Measurements from ENCODE around the gene CHIT1.
"Not testable (repeated sequence)": the region's sequence is repeated elsewhere in the genome, so short reads cannot be mapped to it uniquely, and the experiment has no call there.

Gene CHIT1

DNA sequence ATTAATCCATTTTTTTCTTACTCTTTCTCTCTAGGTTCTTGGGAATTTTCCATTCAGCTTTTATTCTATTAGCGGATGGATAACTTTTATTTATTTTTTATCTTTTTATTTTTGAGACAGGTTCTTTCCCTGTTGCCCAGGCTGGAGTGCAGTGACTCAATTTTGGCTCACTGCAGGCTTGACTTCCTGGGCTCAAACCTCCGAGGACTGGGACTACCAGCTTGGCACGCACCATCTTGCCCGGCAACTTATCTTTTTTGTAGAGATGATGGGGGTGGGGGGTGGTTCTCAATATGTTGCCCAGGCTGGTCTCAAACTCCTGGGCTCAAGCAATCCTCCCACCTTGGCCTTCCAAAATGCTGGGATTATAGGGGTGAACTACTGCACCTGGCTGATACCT is 36.1 kb upstream of the CHIT1 start:
- no peak for DNase-seq

DNA sequence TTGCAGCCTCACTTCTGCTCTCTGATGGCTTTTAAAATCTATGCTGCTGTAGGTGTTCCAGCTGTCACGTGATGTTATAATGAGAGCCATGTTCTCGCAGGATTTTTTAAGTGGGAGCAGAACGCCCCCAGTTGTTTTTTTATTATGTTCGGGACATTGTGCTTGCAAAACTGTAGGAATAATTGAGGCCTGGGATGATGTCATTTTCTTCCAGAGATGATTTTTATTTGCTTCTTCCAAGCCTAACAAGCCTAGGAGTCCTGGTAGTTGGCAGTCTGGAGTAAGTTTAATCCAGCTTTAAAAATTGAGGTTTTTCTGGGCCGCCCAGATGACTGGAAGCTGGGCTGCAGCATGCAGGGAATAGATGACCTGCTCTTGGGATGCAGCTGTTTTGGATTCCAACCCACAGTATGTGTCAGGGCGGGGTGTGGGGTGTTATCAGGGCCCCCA is 34.6 kb upstream of the CHIT1 start:
- DNase-seq: no peak

DNA sequence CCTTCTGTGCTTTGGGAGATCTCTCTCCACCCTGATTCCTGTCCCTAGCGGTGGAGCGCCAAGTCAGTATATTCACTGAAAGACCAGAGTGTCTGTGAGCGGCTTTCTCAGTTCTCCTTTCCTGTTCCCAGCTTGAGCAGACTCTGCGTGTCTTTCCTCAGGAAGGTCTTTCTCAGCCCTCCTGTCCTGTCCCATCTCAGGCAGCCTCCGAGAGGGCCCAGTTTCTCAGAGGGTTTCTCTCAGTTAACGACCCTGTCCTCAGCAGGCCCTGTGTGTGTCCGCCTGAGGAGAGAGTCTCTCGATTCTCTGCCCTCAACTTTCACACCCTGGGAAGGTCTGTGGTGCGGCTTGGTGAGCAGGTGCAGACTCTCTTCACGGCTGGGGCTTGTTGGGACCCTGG is 34.0 kb upstream of the CHIT1 start:
- no peak for DNase-seq

DNA sequence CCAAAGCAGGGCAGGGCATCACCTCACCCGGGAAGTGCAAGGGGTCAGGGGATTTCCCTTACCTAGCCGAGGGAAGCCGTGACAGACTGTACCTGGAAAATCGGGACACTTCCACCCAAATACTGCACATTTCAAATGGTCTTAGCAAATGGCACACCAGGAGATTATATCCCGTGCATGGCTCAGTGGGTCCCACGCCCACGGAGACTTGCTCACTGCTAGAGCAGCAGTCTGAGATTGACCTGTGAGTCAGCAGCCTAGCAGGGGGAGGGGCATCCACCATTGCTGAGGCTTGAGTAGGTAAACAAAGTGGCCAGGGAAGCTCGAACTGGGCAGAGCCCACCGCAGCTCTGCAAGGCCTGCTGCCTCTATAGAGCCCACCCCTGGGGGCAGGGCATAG is 27.2 kb upstream of the CHIT1 start:
- DNase-seq: not testable (repeated sequence)

DNA sequence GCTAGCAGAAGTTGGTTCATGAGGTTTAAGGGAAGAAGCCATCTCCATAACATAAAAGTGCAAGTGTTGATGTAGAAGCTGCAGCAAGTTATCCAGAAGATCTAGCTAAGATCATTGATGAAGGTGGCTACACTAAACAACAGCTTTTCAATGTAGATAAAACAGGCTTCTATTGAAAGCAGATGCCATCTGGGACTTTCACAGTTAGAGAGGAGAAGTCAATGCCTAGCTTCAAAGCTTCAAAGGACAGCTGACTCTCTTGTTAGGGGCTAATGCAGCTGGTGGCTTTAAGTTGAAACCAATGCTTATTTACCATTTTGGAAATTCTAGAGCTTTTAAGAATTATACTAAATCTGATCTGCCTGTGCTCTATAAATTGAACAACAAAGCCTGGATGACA is 25.3 kb upstream of the CHIT1 start:
- not testable (repeated sequence) for DNase-seq

DNA sequence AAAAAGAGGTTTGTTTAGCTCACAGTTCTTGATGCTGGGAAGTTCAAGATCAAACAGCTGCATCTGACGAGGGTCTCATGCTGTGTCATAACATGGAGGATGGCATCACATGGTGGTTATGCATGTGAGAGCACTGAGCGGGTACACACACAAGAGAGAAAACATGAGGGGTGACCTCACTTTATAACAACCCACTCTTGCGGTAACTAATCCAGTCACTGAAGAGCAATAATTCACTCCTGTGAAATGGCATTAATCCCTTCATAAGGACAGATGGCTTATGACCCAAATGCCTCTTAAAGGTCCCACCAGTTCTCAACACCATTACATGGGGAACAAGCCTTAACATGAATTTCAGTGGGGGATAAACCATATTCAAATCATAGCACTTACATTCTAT is 23.2 kb upstream of the CHIT1 start:
- no peak for DNase-seq

DNA sequence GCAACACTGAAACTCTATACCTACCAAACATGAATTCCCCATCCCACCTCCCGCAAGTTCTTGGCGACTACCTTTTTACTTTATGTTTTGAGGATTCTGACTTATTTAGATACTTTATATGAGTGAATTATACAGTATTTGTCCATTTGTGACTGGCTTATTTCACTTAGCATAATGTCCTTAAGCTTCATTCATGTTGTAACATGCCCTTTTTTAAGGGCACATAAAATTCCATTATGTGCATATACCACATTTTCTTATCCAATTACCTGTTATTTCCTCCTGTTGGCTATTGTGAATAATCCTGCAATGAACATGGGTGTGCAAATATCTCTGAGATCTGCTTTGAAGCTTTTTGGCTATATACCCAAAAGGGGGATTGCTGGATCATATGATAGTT is 22.0 kb upstream of the CHIT1 start:
- no peak for DNase-seq

DNA sequence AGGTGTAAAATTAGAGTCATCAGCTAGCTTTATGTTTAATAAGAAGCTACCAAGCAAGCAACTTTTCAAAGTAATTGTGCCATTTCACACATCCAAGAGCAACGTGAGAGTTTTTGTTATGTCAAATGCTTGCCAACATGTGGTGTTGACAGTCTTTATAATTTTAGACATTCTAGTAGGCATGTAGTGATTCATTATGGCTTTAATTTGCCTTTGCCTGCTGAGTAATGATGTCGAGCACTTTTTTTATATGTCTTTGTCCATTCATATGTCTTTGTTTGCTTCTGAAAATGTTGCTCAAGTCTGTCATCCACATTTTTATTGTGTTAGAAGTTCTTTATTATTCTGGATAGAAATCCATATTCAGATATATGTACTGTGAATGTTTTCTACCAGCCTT is 21.4 kb upstream of the CHIT1 start:
- DNase-seq: no peak

DNA sequence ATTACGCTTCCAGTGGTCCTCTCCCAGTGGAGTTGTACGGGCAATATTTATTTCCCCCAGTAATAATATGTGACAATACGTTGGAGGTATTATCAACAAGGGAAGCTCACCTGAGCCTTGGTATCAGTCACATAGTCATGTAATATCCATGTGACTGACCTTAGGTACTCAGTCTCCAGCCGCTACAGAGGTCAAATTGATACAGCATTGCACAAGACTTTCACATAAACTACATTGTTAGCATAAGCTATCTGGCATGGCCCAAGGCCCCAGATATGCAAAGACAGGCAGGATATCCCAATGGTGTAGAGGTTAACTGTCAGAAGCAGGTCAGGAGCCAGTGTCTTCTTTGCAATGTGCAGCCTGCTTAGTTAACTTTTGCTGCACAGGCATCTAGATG is 15.3 kb upstream of the CHIT1 start:
- no peak for DNase-seq

DNA sequence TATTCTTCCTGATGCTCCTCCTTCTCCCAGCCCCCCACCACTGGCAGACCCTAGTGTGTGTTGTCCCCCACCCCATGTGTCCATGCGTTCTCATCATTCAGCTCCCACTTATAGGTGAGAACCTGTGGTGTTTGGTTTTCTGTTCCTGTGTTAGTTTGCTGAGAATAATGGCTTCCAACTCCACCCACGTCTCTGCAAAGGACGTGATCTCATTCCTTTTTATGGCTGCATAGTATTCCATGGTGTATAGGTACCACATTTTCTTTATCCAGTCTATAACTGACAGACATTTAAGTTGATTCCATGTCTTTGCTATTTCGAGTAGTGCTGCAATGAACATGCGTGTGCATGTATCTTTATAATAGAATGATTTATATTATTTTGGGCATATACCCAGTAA is 12.2 kb upstream of the CHIT1 start:
- DNase-seq: not testable (repeated sequence)

DNA sequence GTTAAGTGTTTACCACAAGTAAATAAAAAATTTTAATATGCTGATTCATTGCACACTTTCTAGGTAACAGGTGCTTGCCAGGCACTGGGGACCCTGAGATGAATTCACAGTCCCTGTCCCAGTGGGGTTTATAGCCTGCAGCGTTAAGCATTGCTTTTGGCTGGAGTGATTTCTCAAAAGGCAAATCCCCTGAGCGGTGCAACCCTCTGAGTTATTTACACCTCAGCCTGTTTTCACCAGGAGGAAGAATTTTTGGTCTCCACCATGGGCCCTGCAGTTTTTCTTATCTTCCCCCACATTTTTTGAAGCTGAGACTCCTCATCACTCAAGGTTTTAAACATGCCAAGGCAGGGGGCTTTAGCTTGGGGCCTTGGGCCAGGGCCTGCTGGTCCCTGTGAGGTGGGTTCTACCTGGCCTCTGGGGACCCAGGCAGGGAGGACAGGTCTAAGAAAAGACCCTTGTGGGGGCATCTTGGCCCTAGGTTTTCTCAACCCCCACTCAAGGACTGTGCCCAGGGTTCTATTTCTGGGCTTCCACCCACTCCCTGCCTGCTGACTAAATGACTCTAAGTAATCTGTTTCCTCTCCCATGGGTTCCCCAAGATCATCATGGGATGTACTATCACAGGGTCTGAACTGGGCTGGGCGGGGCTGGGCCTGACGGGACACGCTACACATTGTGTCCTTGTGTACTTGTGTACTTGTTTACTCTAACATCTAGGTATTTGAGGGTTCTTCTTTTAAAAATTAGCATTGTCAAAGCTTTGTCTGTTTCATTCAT is 10.2 kb upstream of the CHIT1 start:
- no peak for DNase-seq

DNA sequence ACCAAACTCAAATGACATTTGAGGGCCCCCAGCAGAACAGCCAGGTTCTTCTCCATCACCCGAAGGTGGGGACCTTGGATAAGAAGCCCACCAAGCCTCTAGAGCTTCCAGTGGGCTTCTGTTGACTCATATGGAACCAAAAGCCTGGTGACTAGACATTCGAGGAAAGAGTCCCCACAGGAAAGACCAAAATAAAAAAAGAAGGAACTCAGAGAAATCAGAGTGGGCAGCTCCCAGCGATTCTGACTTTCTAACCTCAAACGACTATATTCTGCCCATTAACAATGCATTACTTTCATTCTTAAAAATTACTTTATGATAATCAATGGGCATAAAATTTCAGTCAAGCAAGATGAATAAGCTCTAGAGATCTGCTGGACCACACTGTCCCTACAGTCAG is 9.6 kb upstream of the CHIT1 start:
- DNase-seq: no peak

DNA sequence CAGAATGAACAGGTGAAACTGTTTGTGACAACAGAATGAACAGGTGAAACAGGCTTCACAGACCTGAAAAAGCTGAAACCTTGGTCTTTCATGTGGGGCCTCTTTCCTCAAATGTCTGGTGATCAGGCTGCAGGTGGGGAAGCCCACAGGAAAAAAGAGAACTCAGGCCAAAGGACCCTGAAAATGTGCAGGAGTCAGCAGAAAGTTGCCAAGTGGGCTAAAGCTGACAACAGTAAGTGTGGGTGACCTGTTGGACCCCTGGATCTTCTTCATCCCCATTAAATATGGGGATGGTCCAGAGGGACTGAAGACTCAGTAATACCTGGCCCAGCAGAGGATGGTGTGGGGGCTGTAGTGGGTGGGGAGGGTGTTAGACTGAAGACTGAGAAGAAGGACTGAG is 9.1 kb upstream of the CHIT1 start:
- no peak for DNase-seq

DNA sequence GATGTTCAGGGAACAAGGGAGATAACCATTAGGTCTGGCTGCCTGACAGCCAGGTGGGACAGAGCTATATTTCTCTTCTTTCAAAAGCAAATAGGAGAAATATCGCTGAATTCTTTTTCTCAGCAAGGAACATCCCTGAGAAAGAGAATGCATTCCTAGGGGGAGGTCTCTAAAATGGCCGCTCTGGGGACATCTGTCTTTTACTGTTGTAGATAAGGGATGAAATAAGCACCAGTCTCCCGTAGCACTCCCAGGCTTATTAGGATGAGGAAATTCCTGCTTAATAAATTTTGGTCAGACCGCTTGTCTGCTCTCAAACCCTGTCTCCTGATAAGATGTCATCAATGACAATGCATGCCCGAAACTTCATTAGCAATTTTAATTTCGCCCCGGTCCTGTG is 5.4 kb upstream of the CHIT1 start:
- DNase-seq: not testable (repeated sequence)

DNA sequence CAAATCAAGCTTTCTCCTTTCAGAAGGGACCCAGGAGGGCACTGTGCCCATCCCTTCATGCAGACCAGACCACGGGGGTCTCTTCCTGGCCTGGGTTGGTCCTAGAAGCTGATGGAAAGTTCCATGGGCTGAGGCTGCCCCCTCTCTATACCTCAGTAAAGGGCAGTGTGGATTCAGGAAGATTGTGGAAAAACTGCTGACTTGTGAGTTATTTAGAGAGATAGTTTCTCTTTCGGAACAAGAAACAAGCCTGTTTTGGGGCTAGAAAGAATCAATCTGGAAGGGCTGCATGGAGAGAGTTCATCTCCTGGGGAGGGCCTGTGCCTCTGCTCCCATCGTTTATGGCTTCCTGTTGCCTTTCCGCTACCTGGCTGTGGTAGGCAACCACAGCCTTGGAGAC is 803 bp downstream of the CHIT1 start:
- no peak for DNase-seq

DNA sequence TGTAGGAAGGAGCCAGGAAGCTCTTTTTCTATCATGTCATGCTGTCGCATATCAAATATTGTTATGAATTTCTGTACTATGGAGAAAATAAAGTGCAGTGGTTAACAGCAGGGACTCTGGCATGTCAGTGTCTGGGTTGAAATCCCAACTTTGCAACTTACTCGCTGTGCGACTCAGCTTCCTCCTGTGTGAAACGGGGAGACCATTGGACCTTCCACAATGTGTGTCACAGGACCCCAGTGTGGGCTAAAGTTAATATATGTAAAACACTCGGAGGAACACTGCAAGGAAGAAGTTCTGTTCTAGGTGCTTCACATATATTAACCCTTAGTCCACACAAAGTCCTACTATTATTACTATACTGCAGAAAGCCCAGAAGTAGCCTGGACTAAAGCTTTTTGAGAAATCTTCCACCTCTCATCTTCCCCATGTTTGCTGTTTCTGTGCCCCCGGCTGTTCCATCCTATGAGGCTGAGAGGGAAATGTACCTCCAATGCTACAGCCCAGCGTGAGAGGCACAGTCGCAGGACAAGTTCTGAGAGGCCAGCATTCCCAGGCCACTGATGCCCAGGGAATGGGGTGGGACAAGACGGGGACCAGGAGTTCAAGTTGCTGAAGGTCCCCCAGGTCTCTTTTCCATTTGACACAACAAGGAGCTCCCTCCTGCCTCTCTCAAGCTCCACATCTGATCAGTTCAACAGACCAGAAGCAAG is 1.9 kb downstream of the CHIT1 start:
- DNase-seq: no peak

DNA sequence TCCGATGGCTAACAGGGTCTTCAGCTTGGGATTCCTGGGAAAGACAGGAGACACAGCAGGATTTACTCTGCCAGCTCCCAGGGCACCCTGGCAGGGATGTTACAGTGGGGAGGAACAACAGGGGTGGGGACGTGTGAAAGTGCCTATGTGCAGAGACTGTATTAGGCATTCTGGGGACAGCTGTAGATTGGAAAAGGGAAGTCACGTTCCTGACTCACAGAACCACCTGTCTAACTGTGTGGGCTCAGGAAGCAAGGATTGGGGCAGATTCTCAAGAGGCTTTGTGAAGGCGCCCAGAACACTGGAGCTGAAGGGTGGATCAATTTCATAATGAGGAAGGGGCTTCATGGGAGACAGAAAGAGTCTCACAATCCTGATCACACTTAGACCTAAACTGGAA is 4.4 kb downstream of the CHIT1 start:
- no peak for DNase-seq

DNA sequence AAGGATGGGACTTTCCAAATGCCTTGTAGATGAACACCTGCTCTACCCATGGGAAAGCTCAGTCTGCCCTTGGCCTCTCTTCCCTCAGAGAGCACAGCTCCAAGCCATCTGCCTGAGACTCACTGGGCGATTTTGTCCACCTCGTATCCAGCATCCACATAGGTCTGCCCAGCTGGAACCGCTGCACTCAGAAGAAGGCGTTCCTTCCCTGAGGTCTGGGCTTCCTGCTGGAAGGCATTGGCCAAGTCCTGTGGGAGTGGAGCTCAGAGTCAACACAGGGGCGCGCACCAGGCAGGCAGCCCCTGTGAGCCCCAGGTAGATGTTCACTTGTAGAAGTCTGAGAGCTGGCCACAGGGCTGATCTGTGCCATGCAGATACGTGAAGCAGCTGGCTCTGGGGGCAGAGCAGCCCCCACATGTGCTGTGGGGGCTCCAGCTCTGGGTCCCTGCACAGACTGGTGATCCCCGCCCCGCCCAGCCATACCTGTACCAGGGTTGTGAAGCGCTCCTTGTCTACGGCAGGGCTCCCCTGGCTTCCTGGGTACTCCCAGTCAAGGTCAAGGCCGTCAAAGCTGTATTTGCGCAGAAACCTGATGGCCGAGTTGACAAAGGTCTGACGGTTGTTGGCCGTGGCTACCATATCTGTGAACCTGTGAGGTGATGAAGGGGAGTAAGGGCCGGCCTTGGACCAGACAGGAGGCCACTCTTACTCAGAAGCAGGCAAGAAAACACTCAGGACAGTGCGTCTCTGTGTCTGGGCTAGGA is 6.3 kb downstream of the CHIT1 start:
- no peak for DNase-seq

DNA sequence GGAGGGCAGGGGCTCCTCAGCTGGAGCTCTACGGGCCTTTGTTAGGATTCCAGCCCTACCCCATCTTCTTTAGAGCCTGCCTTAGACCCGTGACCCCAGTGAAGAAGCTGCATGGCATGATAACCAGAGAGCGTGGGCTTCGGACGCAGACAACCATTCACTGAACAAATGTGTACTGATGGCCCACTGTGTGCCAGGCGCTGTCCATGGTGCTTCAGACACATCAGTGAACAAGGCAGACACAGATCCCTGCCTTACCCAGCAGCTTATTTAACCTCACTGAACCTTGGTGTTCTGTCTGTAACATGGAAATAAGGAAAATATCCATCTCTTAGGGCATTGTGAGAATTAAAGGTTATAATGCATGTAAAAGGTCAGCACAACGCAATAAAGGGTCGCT is 9.5 kb downstream of the CHIT1 start:
- no peak for DNase-seq

DNA sequence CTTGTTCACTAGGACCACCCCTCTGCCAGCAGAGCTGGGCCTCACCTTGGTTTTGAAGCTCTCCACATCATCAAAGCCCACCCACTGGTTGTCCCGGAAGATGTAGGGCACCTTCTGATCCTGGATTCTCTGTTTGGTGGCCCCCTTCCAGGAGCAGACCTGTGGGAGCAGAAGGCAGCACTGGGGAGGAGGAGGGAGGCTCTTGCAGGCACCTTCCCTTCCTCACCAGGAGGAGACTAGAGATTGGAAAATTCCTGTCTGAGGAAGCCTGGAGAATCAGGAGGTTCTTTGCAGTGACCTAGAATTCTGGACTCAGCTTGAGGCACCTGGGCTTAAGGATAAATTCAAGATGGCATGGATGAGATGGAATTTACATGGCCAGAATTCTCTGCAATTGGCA is 10.3 kb downstream of the CHIT1 start:
- no peak for DNase-seq

DNA sequence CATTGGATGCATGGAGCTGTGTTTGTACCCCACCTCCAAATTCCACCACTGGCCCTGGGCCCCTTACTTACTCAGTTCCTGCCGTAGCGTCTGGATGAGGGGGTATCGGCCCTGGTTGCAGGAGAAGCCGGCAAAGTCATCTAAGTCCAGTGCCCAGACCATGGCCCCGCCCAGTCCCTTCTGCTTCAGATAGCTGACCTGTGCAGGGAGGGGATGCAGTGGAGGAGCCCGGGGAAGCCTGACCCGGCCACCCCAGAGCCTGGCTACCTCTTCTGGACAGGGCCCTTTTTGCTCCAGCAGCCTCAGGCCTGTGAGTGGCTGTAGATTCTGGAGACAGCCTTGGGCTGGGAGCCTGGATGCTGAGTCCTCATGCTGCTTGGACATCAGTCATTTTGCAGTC is 11.8 kb downstream of the CHIT1 start:
- no peak for DNase-seq

DNA sequence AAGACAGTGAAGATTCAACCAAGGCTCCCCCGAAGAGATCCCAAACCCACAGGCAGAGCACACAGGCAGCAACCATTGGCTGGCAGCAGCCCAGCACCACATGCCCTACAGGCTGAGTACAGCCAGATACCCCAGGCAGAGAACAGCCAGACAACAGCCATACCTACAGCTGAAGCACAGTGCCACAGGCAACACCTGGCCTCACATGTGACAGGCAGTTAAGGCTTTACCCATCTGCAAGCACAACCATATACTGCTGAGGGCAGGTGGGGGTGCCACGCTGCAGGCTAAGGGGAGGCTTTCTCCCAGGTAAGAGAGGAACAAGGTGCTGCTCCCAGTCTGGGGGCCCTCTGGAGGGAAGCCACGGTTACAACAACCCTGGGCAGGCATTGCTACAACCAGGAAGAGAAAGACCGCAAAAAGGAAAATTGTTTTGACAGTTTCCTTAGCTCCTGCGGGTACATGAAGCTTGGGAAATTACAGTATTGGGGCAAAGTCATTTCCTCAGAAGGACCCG is 12.3 kb downstream of the CHIT1 start:
- DNase-seq: no peak

DNA sequence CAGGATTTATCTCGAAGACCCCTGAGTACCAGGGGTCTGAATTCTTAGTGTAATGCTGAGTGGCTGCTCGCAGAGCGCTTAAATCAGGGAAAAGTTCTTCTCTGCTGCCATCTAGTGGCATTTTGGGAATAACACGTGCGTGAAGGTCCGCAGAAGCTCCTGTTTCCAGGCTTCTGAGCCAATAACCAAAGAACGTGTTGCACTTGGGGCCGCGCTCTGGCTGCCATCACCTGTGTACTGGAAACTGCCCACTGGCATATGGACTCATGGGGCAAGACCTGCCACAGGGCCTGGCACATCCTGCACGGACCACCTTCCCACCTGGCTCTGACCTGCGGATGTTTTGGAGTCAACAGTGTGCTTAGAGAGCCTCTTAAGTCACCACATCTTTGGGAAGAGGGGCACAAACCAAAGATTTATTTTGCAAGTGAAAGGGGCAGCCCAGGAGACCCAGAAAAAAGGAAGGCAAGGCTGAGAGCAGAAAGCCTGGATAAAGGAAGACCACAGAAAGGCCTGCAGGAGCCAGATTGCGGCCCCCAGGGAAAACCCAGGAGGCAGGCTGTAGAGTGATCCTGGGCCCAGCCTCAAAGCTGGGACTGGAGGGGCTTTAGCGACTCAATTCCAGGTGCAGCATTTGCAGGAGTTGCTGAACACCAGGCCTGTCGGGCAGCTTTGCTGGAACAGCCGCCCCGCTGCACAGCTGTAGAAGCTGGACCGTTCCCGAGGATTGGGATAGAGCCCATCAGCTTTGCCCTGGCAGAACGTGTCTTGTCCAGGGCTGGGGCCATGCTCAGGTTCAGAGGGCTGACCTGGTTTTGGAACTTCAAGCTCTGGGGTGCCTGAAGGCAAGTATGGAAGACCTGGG is 13.0 kb downstream of the CHIT1 start:
- peak; percentile 31 for DNase-seq

Measured in HCEC 1CT (cell line).